Ishikawa (cell line): ENCODE data around the gene TMEM30B.

Experiments
- CEBPB ChIP-seq: IDR thresholded peaks from 2 replicates; pipeline ENCODE4 v1.6.1; 2012
- CREB1 ChIP-seq: IDR thresholded peaks from 2 replicates; pipeline ENCODE4 v1.6.1; 2012; ENCODE audit warnings: low read depth
- EGR1 ChIP-seq: IDR thresholded peaks from 2 replicates; pipeline ENCODE4 v1.6.1; 2012
- EP300 ChIP-seq: IDR thresholded peaks from 2 replicates; pipeline ENCODE4 v1.6.1; 2012; ENCODE audit warnings: borderline replicate concordance
- FOXM1 ChIP-seq: IDR thresholded peaks from 2 replicates; pipeline ENCODE4 v1.6.1; 2012; ENCODE audit warnings: low read depth, borderline replicate concordance
- NFIC ChIP-seq: IDR thresholded peaks from 2 replicates; pipeline ENCODE4 v1.6.1; 2012
- RAD21 ChIP-seq: IDR thresholded peaks from 2 replicates; pipeline ENCODE4 v1.6.1; 2012; ENCODE audit warnings: low read depth
- TAF1 ChIP-seq: IDR thresholded peaks from 2 replicates; pipeline ENCODE4 v1.6.1; 2012; ENCODE audit warnings: low read depth, mild to moderate bottlenecking
- TCF12 ChIP-seq: IDR thresholded peaks from 2 replicates; pipeline ENCODE4 v1.6.1; 2012; ENCODE audit warnings: low read depth
- TEAD4 ChIP-seq: IDR thresholded peaks from 2 replicates; pipeline ENCODE4 v1.6.1; 2012
- YY1 ChIP-seq: IDR thresholded peaks from 2 replicates; pipeline ENCODE4 v1.6.1; 2012; ENCODE audit warnings: low read depth
- ZBTB7A ChIP-seq: IDR thresholded peaks from 2 replicates; pipeline ENCODE4 v1.6.1; 2012; ENCODE audit warnings: low read depth
- TF ChIP-seq, protein P1 (sequence below): IDR thresholded peaks from 2 replicates; pipeline ENCODE4 v1.6.1; 2012
- TF ChIP-seq, protein P2 (sequence below): IDR thresholded peaks from 2 replicates; pipeline ENCODE4 v1.6.1; 2012; ENCODE audit warnings: low read depth, mild to moderate bottlenecking
- TF ChIP-seq, protein P3 (sequence below): IDR thresholded peaks from 2 replicates; pipeline ENCODE4 v1.6.1; 2012

Gene TMEM30B, protein sequence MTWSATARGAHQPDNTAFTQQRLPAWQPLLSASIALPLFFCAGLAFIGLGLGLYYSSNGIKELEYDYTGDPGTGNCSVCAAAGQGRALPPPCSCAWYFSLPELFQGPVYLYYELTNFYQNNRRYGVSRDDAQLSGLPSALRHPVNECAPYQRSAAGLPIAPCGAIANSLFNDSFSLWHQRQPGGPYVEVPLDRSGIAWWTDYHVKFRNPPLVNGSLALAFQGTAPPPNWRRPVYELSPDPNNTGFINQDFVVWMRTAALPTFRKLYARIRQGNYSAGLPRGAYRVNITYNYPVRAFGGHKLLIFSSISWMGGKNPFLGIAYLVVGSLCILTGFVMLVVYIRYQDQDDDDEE

DNA sequence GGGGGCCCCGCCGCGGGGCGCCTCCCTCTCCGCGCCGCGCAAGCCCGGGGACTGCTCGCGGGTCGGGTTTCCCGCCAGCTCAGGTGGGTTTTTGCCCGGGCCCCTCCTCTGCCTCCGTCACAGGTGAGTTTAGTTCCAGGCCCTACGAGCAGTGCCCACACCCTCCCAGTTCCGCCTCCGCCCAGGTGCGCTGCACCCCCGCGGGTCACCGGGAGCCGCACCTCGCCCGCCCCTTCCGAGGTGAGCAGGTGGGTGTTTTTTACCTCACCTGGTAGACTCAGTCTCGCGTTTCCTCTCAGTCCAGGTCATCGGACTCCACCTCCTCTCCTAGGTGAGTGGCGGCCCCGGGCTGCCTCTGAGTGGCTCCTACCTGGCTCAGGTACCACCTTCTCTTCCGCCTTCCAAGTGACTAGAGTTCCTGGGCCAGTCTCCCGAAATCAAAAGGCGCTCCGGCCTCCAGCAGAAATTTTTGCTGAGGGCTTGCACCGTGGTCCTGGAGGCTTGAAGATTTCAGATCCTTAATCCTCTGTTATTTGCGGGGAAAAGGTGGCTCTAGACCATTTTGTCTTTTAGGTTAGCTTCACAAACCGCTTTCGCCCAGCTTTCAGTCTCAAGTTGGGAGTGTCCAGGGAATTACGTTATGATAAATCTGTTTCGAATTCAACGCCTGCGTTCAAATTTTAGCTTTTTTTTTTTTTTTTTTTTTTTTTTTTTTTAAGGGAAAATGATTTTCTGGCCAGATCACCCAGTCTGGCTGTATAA, at the start of gene TMEM30B:
TSS of gene TMEM30B (minus strand) at position 153 of the 762 bp plus-strand sequence. CDS start 191 bp downstream, outside the sequence.
- TF ChIP-seq, protein P1, sequence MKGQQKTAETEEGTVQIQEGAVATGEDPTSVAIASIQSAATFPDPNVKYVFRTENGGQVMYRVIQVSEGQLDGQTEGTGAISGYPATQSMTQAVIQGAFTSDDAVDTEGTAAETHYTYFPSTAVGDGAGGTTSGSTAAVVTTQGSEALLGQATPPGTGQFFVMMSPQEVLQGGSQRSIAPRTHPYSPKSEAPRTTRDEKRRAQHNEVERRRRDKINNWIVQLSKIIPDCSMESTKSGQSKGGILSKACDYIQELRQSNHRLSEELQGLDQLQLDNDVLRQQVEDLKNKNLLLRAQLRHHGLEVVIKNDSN = no peak
- TF ChIP-seq, protein P2, sequence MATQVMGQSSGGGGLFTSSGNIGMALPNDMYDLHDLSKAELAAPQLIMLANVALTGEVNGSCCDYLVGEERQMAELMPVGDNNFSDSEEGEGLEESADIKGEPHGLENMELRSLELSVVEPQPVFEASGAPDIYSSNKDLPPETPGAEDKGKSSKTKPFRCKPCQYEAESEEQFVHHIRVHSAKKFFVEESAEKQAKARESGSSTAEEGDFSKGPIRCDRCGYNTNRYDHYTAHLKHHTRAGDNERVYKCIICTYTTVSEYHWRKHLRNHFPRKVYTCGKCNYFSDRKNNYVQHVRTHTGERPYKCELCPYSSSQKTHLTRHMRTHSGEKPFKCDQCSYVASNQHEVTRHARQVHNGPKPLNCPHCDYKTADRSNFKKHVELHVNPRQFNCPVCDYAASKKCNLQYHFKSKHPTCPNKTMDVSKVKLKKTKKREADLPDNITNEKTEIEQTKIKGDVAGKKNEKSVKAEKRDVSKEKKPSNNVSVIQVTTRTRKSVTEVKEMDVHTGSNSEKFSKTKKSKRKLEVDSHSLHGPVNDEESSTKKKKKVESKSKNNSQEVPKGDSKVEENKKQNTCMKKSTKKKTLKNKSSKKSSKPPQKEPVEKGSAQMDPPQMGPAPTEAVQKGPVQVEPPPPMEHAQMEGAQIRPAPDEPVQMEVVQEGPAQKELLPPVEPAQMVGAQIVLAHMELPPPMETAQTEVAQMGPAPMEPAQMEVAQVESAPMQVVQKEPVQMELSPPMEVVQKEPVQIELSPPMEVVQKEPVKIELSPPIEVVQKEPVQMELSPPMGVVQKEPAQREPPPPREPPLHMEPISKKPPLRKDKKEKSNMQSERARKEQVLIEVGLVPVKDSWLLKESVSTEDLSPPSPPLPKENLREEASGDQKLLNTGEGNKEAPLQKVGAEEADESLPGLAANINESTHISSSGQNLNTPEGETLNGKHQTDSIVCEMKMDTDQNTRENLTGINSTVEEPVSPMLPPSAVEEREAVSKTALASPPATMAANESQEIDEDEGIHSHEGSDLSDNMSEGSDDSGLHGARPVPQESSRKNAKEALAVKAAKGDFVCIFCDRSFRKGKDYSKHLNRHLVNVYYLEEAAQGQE = no peak
- TF ChIP-seq CEBPB (no peak), TAF1 (no peak), ZBTB7A (no peak), EGR1 (no peak)

DNA sequence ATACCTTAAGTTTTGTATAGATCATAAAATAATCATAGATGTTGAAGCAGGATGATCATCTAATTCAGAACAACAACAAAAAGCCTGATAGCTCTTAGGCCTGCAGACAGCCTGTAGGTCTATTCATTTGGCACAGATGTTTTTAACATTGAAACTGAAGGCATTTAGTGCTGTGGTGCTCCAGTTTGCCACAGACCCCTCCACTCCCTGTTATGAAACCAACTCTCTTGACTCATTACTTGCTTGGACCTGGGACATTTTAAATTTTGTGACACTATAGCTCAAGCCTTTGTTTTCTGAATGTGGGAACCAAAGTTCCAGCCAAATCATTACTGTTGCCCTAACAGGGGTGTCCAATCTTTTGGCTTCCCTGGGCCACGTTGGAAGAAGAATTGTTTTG, 49.4 kb upstream of the TMEM30B start:
- TF ChIP-seq EGR1 (no peak), CEBPB (no peak), RAD21 (no peak), TEAD4 (no peak), YY1 (no peak), TCF12 (no peak), EP300 (no peak), TAF1 (no peak), ZBTB7A (no peak), FOXM1 (no peak), NFIC (no peak), CREB1 (no peak)
- TF ChIP-seq, protein P2 = no peak
- TF ChIP-seq, protein P3, sequence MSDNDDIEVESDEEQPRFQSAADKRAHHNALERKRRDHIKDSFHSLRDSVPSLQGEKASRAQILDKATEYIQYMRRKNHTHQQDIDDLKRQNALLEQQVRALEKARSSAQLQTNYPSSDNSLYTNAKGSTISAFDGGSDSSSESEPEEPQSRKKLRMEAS = no peak
- TF ChIP-seq, protein P1 = no peak

DNA sequence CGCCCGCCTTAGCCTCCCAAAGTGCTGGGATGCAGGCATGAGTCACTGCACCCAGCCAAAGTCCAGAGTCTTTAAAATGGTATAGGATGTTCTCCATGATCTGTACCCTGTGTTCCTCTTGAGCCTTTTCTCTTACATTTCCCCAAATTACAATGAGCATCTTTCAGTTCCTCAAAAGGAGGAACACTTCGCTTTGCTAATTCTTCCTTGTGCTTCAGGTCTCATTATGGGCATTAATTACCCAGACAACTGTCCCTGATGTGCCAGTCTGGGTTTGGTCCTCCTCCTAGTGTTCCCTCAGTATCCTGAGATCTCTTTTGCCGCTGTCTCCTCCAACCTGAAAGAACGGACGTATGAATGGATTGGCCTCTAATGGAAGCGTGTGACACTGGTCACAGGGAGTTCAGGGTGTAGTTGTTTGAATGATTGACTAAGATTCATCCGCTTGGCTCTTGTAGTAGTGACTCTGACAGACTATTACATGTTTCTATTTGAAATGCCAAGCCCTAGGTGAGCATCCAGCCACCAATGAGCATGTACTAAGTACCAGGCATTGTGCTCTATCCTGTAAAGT, 48.4 kb upstream of the TMEM30B start:
- TF ChIP-seq NFIC = no peak
- TF ChIP-seq CREB1 = no peak
- no peak for TF ChIP-seq EP300
- TF ChIP-seq, protein P1 = no peak
- TF ChIP-seq RAD21 = no peak
- TF ChIP-seq, protein P3 = no peak
- TF ChIP-seq, protein P2 = no peak
- TF ChIP-seq TAF1 = no peak
- no peak for TF ChIP-seq CEBPB
- no peak for TF ChIP-seq EGR1
- no peak for TF ChIP-seq TEAD4
- no peak for TF ChIP-seq TCF12
- no peak for TF ChIP-seq YY1
- no peak for TF ChIP-seq FOXM1
- no peak for TF ChIP-seq ZBTB7A
